WERI-Rb-1 (cell line): ENCODE data around the gene C15orf39.
"Not testable (repeated sequence)": the region's sequence is repeated elsewhere in the genome, so short reads cannot be mapped to it uniquely, and the experiment has no call there.

Source experiments
- DNase-seq: peaks from one replicate; pipeline ENCODE4 v3.0.0-alpha.2; 2020
- H3K27ac ChIP-seq: fragments of 250-450 bp; sonication (Bioruptor Pico); 2 replicates; pipeline ENCODE4 v1.5.1; 2020; ENCODE audit warnings: mild to moderate bottlenecking, moderate library complexity
- H3K27me3 ChIP-seq: fragments of 250-450 bp; sonication (Bioruptor Pico); 2 replicates; pipeline ENCODE4 v1.5.1; 2021; ENCODE audit warnings: mild to moderate bottlenecking, low read depth, moderate library complexity; ENCODE audit not compliant: insufficient read depth, severe bottlenecking
- H3K36me3 ChIP-seq: fragments of 250-450 bp; sonication (Bioruptor Pico); 2 replicates; pipeline ENCODE4 v1.5.1; 2020; ENCODE audit warnings: mild to moderate bottlenecking, moderate library complexity
- H3K4me3 ChIP-seq: 2 replicates; pipeline ENCODE4 v1.5.1; 2011; ENCODE audit warnings: low read depth, mild to moderate bottlenecking, control low read depth, low read length
- H3K9me3 ChIP-seq: fragments of 250-450 bp; sonication (Bioruptor Pico); 2 replicates; pipeline ENCODE4 v1.5.1; 2021; ENCODE audit warnings: mild to moderate bottlenecking, moderate library complexity; ENCODE audit not compliant: severe bottlenecking
- TF ChIP-seq, protein P1 (sequence below): IDR thresholded peaks from 2 replicates; pipeline ENCODE4 v1.5.1; 2011; ENCODE audit warnings: low read depth, mild to moderate bottlenecking, control low read depth, inconsistent platforms, low read length

C15orf39 gene

DNA sequence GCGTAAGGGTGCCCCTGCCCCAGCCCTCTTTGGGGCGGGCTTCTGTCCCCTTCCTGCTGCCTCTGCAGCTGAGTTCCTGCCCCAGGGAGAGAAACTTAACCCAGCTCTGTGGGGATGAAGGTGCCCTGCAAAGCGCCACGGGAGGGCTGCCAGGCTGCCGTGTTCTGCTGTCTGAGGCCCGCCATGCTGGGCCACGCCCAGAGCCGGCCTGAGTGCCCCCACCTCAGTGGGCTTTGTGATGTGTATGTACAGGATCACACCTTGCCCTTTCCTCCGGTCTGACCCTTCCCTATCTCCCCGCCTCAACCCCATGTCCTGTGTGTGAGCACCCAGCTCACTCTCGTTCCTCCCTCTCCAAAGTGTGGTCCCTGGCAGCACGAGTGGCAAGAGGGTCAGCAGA lies 22.6 kb downstream of the C15orf39 start:
- Histone ChIP-seq H3K27me3 (no peaks in the 10 kb centered on the region), H3K9me3 (no peaks in the 10 kb centered on the region), H3K36me3 (no peaks in the 10 kb centered on the region), H3K4me3 (no peak overlapping the region), H3K27ac (no peak overlapping the region)
- TF ChIP-seq, protein P1, sequence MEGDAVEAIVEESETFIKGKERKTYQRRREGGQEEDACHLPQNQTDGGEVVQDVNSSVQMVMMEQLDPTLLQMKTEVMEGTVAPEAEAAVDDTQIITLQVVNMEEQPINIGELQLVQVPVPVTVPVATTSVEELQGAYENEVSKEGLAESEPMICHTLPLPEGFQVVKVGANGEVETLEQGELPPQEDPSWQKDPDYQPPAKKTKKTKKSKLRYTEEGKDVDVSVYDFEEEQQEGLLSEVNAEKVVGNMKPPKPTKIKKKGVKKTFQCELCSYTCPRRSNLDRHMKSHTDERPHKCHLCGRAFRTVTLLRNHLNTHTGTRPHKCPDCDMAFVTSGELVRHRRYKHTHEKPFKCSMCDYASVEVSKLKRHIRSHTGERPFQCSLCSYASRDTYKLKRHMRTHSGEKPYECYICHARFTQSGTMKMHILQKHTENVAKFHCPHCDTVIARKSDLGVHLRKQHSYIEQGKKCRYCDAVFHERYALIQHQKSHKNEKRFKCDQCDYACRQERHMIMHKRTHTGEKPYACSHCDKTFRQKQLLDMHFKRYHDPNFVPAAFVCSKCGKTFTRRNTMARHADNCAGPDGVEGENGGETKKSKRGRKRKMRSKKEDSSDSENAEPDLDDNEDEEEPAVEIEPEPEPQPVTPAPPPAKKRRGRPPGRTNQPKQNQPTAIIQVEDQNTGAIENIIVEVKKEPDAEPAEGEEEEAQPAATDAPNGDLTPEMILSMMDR: no peak
- DNase-seq: no peak

DNA sequence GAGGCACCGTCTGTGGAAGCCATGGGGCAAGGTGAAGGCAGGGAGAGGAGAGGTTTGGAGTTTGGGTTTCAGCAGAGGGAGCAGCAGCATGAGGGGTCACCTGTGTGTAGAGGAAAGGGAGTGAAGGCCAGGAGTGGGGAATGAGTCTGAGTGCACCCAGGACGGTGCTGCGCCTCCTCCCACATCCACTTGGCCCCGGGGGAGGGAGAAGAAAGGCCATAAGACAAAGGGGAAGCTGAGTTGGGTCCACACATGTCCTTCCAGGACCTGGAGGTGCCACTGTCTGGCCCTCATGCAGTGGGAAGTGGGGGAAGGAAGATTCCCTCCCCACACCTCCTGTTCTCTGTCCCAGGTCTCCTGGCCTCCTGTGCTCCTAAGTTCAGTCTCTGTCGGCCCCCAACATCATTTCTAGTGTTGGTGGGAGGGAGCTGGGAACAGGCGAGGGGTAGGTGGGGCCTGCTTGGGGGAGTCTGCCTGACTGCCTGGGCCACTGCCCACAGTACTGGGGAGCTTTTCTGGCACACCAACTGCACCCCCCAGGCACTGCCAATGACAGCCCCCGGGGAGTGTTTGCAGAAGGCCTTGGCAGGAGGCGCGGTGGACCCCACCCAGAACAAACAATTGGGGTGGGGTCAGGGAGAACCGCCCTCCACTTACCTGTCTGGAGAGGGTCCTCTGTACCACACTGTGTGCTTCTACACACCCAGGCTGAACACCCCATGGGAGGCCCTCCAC lies 23.6 kb downstream of the C15orf39 start:
- not testable (repeated sequence) for DNase-seq, H3K36me3 ChIP-seq, H3K9me3 ChIP-seq, H3K27me3 ChIP-seq, H3K27ac ChIP-seq, H3K4me3 ChIP-seq

DNA sequence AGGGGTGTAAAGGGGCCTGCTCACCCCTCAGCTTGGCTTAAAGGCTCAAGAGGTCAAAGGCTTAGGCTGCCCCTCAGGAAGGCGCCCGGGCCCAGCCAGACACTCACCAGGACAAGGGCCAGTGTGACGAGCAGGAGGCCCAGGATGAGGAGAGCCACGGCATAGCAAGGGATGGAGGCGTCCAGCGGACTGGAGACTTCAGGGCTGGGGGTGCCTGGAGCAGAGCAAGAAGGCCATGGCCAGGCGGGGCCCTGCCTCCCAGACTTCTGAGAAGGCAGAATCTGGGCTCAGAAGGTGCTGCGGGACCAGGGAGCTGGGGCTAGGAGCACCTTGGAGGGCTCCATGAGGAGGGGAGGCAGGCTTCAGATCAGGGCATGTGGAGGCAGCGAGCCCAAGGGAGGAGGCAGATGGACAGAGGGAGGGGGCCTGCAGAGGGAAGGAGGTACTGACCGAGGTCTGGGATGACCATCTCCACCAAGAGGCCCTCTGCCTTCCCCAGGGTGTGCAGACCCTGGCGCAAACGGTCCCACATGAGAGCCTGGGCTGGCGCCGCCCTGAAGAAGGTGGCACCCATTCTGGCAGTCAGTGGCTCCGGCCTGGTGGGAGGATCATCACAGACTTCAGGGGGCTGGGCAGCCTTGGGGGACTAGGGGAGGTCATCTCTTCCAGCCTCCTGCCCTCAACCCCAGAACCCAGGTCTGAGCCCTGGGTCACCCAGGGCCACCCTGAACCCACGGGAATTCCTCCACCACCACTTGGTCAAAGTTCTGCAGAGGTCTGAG lies 24.5 kb downstream of the C15orf39 start:
- Histone ChIP-seq H3K36me3 (no peaks in the 10 kb centered on the region), H3K27ac (no peak overlapping the region), H3K4me3 (no peak overlapping the region), H3K27me3 (no peaks in the 10 kb centered on the region), H3K9me3 (no peaks in the 10 kb centered on the region)
- no peak for DNase-seq
- TF ChIP-seq, protein P1: no peak

DNA sequence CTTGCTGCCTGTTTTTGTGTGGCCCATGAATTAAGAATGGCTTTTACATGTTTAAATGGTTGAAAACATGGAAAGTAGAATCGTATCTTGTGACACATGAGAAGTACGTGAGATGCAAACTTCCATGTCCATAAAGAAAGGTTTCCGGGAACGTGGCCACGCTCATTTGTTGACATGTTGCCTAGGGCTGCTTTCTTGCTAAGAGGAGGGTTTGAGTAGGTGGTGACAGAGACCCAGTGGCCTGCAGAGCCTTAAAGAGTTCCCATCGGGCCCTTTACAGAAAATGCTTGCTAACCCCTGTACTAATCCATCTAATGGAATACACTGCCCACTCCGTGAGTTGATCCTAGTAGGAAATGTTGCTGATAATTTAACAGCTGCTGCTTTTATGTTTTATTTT lies 25.4 kb downstream of the C15orf39 start:
- not testable (repeated sequence) for H3K27me3 ChIP-seq, H3K9me3 ChIP-seq, H3K36me3 ChIP-seq, H3K27ac ChIP-seq, DNase-seq, H3K4me3 ChIP-seq

DNA sequence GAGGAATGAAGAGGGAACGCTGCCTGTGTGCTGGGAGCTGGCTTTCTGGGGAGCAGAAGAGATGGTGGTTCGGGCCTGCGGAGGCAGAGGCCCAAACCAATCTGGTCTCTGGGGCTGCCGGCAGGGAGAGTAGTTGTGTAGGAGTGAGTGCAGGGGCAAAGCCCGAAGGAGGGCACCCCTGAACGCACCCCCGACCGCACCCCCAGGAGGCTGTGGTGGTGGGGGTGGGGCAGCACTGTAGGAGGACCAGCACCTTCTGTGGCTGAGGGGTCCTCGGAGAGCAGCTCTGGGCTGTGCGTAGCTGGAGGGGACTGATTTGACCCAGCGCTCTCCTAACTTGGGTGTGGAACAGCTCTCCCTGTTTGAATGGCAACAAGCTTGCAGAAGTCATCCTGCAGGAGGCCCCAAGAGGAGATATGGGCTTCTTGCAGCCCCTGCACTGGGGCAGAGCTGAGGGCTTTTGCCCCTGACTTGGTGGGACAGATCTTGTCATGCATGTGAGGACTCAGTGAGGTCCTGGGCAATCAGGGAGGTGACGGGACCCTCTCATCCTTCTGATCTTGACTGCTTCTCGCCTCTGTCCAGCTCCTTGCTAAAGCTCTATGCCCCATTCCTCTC lies 26.1 kb downstream of the C15orf39 start:
- TF ChIP-seq, protein P1: no peak
- H3K36me3 ChIP-seq: no peaks in the 10 kb centered on the region
- no peaks in the 10 kb centered on the region for H3K9me3 ChIP-seq
- no peak overlapping the region for H3K27ac ChIP-seq
- H3K27me3 ChIP-seq: no peaks in the 10 kb centered on the region
- H3K4me3 ChIP-seq: no peak overlapping the region
- DNase-seq: no peak

DNA sequence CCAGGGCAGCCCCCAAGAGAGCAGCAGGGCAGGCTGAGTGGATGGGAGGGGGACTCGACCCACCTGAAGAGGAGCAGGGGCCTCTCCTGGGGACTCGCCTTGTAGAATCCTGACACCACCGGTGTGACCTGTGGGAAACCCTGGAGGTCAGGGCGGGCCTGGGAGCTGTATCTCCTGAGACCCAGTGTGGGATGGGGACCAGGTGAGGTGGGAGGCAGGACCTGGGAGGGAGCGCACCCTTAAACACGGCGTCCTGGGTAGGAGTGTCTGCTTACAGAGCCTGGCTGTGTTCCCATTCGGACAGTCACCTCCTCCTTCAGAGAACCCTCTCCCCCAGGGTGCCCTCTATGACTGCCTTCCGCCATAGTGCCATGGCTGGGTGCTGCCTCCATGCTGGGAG lies 27.1 kb downstream of the C15orf39 start:
- H3K27me3 ChIP-seq: no peaks in the 10 kb centered on the region
- H3K4me3 ChIP-seq: no peak overlapping the region
- H3K27ac ChIP-seq: no peak overlapping the region
- DNase-seq: no peak
- TF ChIP-seq, protein P1: no peak
- no peaks in the 10 kb centered on the region for H3K9me3 ChIP-seq
- H3K36me3 ChIP-seq: no peaks in the 10 kb centered on the region
